Gastroesophageal sphincter (tissue), 4 donors: ENCODE data around the gene SELENOW. TPM values are rescaled to one million over a fixed set of nuclear protein-coding genes. Genes with fewer than 3 reads are reported as not detected.
A peak's percentile ranks its signal among the peaks of the same experiment; 100 is the strongest.
"Not testable (repeated sequence)": the region's sequence is repeated elsewhere in the genome, so short reads cannot be mapped to it uniquely, and the experiment has no call there.

Source experiments
- ATAC-seq: fragments of 150-250 bp; one replicate; pipeline ENCODE4 v1.9.1; 2016; ENCODE audit warnings: mild to moderate bottlenecking, moderate library complexity
- H3K27ac ChIP-seq, 4 donors: fragments of 200-600 bp; sonication (generic) in 3 of 4; 1 replicate in 3 of 4; 2 replicates in 1 of 4; pipeline ENCODE4 v1.5.1; 2016 to 2019
- H3K27me3 ChIP-seq: fragments of 200-600 bp; sonication (generic); one replicate; pipeline ENCODE4 v1.5.1; 2019
- H3K36me3 ChIP-seq, 2 donors: fragments of 200-600 bp; sonication (generic); one replicate each; pipeline ENCODE4 v1.5.1; 2019; ENCODE audit warnings: control low read depth in 1 of 2
- H3K4me1 ChIP-seq, 3 donors: fragments of 200-600 bp; sonication (generic); 1 replicate in 2 of 3; 2 replicates in 1 of 3; pipeline ENCODE4 v1.5.1; 2016 to 2019; ENCODE audit warnings: control low read depth in 2 of 3
- H3K4me3 ChIP-seq, 2 donors: fragments of 200-600 bp; sonication (generic); one replicate each; pipeline ENCODE4 v1.5.1; 2019; ENCODE audit warnings: mild to moderate bottlenecking in 1 of 2, moderate library complexity in 1 of 2
- H3K9me3 ChIP-seq, 3 donors: fragments of 200-600 bp; sonication (generic); one replicate each; pipeline ENCODE4 v1.5.1; 2017 to 2019; ENCODE audit warnings: control low read depth in 2 of 3
- EP300 ChIP-seq: sonication (generic); formaldehyde crosslinking; IDR thresholded peaks from one replicate; pipeline ENCODE4 v1.6.1; 2017; ENCODE audit warnings: antibody characterized with exemption, mild to moderate bottlenecking
- POLR2A ChIP-seq, 2 donors: fragments of 450-650 bp; IDR thresholded peaks; one replicate each; pipeline ENCODE4 v1.6.1; 2017; ENCODE audit warnings: antibody characterized with exemption in 2 of 2, mild to moderate bottlenecking in 2 of 2, moderate library complexity in 1 of 2
- POLR2AphosphoS5 ChIP-seq: sonication (generic); formaldehyde crosslinking; IDR thresholded peaks from one replicate; pipeline ENCODE4 v1.6.1; 2017; ENCODE audit warnings: antibody characterized with exemption
- WGBS, 2 donors: methylation state at CpG; one replicate each; pipeline ENCODE4 v1.1.5; 2018; ENCODE audit warnings: low coverage in 1 of 2; 5-methylcytosine and 5-hydroxymethylcytosine counted together
- total RNA-seq, 4 donors: library from RNA; depleted of rRNA; stranded (reverse); fragments of >200 nt; gene quantifications; one replicate each; pipeline ENCODE4 v1.1.0, GENCODE V29; 2016
- TF ChIP-seq, protein P1 (sequence below), 4 experiments: fragments of 200-600 bp in 2 of 4; fragments of 450-650 bp in 2 of 4; sonication (generic) in 1 of 4; IDR thresholded peaks; one replicate each; pipeline ENCODE4 v1.5.1; 2017 to 2019; ENCODE audit warnings: antibody characterized with exemption in 4 of 4, mild to moderate bottlenecking in 2 of 4, moderate library complexity in 2 of 4

The SELENOW gene
- total RNA-seq, 4 donors from 2014 or later, result 1,196 to 1,646 (median 1,370) TPM

DNA sequence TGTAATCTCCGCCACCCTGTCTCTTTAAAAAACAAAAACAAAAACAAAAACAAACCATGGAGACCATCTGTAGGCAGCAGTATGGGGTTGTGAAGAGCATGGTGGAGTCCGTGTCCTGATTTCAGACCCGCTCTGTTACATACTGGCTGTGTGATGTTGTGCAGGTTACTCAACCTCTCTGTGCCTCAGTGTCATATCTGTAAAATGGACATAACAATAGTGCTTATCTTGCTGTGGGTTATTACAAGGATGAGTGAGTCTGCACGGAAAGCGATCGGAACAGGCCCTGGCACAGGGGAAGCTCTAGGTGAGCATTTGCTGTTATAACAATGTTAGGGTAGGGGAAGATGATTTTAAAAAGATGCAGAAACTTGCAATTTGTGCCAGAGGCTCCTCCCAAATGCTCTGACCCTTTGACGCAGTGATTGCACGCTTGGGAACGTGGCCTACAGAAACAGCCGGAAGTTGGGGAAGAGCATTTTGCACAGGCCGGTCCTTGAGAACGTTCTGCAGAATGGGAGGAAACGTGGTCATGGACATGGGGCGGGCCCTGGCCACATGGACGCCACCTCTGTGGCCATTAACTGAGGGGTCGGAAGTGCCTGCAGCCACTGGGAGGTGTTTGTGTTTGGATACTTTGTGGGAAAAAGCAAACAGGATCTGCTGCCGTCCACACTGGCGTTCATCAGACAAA, 15.7 kb upstream of the SELENOW start:
- Histone ChIP-seq H3K4me3 (no peak overlapping the region), H3K27me3 (no peaks in the 10 kb centered on the region), H3K9me3 (no peaks in the 10 kb centered on the region), H3K27ac (peak overlapping the region in 1 of 4 donors; percentile 22), H3K36me3 (peaks cover 0 to 32% of the 10 kb centered on the region in 2 donors), H3K4me1 (peaks cover 0 to 17% (median 3%) of the 10 kb centered on the region in 3 donors)
- peak; percentile 25 for ATAC-seq
- TF ChIP-seq, protein P1, sequence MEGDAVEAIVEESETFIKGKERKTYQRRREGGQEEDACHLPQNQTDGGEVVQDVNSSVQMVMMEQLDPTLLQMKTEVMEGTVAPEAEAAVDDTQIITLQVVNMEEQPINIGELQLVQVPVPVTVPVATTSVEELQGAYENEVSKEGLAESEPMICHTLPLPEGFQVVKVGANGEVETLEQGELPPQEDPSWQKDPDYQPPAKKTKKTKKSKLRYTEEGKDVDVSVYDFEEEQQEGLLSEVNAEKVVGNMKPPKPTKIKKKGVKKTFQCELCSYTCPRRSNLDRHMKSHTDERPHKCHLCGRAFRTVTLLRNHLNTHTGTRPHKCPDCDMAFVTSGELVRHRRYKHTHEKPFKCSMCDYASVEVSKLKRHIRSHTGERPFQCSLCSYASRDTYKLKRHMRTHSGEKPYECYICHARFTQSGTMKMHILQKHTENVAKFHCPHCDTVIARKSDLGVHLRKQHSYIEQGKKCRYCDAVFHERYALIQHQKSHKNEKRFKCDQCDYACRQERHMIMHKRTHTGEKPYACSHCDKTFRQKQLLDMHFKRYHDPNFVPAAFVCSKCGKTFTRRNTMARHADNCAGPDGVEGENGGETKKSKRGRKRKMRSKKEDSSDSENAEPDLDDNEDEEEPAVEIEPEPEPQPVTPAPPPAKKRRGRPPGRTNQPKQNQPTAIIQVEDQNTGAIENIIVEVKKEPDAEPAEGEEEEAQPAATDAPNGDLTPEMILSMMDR (IDR thresholded peaks at IDR 0.05), result no peak
- no peak for TF ChIP-seq EP300
- peak; percentile 16 for TF ChIP-seq POLR2AphosphoS5
- no peak for TF ChIP-seq POLR2A (IDR thresholded peaks at IDR 0.05)
- 53 to 60% methylated on average over 10 to 12 of the region's 18 CpGs for WGBS, 2 donors

DNA sequence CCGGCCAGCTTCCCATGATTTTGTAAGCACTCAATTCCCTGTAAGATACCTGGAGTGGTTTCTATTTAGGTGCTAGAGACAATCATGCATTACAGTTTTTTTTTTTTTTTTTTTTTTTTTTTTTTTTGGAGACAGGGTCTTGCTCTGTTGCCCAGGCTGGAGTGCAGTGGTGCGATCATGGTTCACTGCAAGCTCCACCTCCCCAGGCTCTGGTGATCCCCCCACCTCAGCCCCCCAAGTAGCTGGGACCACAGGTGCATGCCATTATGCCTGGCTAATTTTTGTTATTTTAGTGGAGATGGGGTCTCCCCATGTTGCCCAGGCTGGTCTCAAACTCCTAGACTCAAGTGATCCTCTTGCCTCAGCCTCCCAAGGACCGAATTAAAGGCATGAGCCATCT, 13.8 kb upstream of the SELENOW start:
- WGBS, 2 donors, result 58% methylated on average over 2 of the region's 3 CpGs; no CpG with 5 or more reads in 1 of the 2 donors
- not testable (repeated sequence) for H3K27ac ChIP-seq, H3K27me3 ChIP-seq, ATAC-seq, H3K4me3 ChIP-seq, H3K9me3 ChIP-seq
- Histone ChIP-seq H3K36me3 (peaks cover 0 to 13% of the 10 kb centered on the region in 2 donors), H3K4me1 (peaks cover 0 to 17% (median 3%) of the 10 kb centered on the region in 3 donors)

DNA sequence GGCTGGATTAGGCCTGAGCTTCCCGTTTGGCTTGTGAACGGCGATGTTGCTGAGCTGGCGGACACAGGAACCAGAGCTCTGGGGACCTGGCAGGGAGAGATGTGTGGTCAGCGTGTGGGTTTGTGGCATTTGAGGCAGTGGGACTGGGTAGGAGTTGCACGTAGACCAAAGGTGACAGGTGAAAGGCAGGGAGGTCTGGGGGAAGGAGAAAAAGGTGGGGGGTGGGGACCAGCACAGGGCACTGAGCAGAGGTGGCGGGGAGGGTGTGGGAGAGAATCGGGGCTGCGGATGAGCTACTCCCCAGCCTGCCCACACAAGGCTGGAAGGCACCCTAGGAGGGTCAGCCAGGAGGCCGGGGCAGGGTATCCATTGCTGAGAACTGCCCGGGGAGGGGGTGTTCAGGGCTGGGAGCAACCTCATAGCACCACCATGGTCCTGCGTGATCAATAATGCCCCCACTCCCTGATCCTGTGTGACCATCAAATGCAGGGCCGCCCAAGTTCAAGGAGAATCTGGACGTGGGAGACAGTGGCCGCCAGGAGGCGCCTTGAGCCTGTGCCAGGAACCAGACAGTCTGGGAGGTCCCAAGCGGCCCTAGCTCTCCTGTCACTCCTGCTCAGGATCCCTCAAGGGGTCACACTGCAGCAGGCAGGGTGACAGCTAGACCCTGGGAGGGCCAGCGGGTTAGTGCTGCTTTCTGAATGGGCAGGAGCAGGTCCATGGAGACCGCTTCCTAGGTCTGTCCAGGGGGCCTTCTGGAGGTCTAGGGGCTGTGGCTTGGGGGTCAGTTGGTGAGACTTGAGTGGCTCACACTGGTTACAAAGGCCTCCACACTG, 12.8 kb upstream of the SELENOW start:
- 26 to 56% methylated on average over 5 to 10 of the region's 19 CpGs for WGBS, 2 donors
- peak; percentile 67 for ATAC-seq
- Histone ChIP-seq H3K27ac (no peak overlapping the region), H3K9me3 (no peaks in the 10 kb centered on the region), H3K27me3 (no peaks in the 10 kb centered on the region), H3K36me3 (peaks cover 0 to 2% of the 10 kb centered on the region in 2 donors), H3K4me3 (no peak overlapping the region), H3K4me1 (peaks cover 0 to 17% (median 3%) of the 10 kb centered on the region in 3 donors)
- TF ChIP-seq POLR2AphosphoS5, result no peak
- no peak for TF ChIP-seq POLR2A (IDR thresholded peaks at IDR 0.05)
- no peak for TF ChIP-seq EP300
- TF ChIP-seq, protein P1 (IDR thresholded peaks at IDR 0.05), result peak in 3 of 4 experiments; percentile 80 to 91 (median 82)

DNA sequence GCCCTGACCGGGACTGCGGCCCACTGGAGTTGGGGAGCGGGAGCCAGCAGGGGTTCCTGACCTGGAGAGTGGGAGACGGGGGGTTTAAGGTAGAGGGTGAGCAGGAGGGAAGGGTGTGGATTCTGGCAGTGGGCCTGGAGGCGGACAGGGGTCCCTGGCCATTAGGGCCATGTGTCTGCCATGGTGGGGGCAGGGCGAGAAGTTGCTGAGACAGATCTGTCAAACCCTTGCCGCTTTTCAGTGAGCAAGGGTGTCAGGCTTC, 12.2 kb upstream of the SELENOW start:
- WGBS, 2 donors, result no CpG with 5 or more reads among the region's 7 CpGs
- Histone ChIP-seq H3K27me3 (no peaks in the 10 kb centered on the region), H3K4me3 (no peak overlapping the region), H3K4me1 (peaks cover 0 to 17% (median 3%) of the 10 kb centered on the region in 3 donors), H3K36me3 (no peaks in the 10 kb centered on the region), H3K9me3 (no peaks in the 10 kb centered on the region), H3K27ac (no peak overlapping the region)
- TF ChIP-seq POLR2AphosphoS5 (no peak), EP300 (no peak), POLR2A (IDR thresholded peaks at IDR 0.05) (no peak)
- TF ChIP-seq, protein P1 (IDR thresholded peaks at IDR 0.05), result no peak
- ATAC-seq, result no peak

DNA sequence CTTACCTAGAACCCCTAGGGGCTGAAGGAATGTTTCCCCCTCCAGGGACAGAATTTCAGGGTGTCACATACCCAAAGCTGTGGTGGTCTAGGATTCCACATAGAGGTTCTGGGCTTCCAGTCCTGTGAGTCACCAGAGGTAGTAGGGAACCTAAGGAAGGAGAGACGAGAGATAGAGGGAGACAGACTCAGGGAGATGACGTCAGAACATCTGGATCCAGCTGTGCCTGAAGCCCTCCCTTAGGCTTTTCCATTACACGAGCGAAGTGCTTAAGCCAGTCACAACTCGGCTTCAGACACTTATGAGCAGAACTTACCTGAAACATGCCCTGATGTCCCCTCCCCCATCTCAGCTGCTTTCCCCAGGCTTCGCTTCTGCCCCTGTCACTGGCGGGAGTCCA, 11.8 kb upstream of the SELENOW start:
- no peaks in the 10 kb centered on the region for H3K36me3 ChIP-seq
- no peak overlapping the region for H3K4me3 ChIP-seq
- no peaks in the 10 kb centered on the region for H3K27me3 ChIP-seq
- WGBS, 2 donors, result 94 to 100% methylated on average over 2 to 6 of the region's 7 CpGs
- H3K9me3 ChIP-seq, result no peaks in the 10 kb centered on the region
- no peak for TF ChIP-seq POLR2AphosphoS5
- no peak for TF ChIP-seq POLR2A (IDR thresholded peaks at IDR 0.05)
- TF ChIP-seq EP300, result no peak
- TF ChIP-seq, protein P1 (IDR thresholded peaks at IDR 0.05), result no peak
- no peak for ATAC-seq
- H3K27ac ChIP-seq, result no peak overlapping the region
- H3K4me1 ChIP-seq, result peaks cover 0 to 17% (median 3%) of the 10 kb centered on the region in 3 donors
